Panc1 (cell line): ENCODE data around the gene TMEM138. TPM values are rescaled to one million over a fixed set of nuclear protein-coding genes. Genes with fewer than 3 reads are reported as not detected.
A peak's percentile ranks its signal among the peaks of the same experiment; 100 is the strongest.

Source experiments
- ATAC-seq: fragments of 200-7000 bp; cut with Tn5 transposase; 2 replicates; pipeline ENCODE4 v1.9.1; 2020; ENCODE audit warnings: mild to moderate bottlenecking, moderate library complexity
- BruUV-seq: library from RNA; stranded (reverse); fragments of 400-500 nt; replicated peaks from 2 replicates; lab custom pipeline; 2021; lab: Mats Ljungman, UMichigan
- CTCF ChIA-PET: fragments of 300-600 bp; sonication (Branson Sonifier 250); formaldehyde crosslinking; loops from one replicate; lab custom pipeline; 2022; ENCODE audit warnings: antibody characterized with exemption; lab: Charles Lee
- POLR2A ChIA-PET: fragments of 300-600 bp; sonication (Branson Sonifier 250); formaldehyde crosslinking; loops from one replicate; lab custom pipeline; 2022; ENCODE audit warnings: antibody characterized with exemption; lab: Charles Lee
- DNase-seq: peaks from one replicate; pipeline ENCODE4 v3.0.0-alpha.2; 2010; ENCODE audit warnings: low read depth, low spot score
- H3K27ac ChIP-seq: 2 replicates; pipeline ENCODE4 v1.5.1; 2011; ENCODE audit warnings: mild to moderate bottlenecking, low read length, inconsistent platforms
- H3K27me3 ChIP-seq: fragments of 200-500 bp; sonication (Bioruptor generic); 2 replicates; pipeline ENCODE4 v1.6.0; 2014; ENCODE audit warnings: low read length, inconsistent platforms; ENCODE audit not compliant: control insufficient read depth, insufficient read depth
- H3K36me3 ChIP-seq: fragments of 200-500 bp; sonication (Bioruptor generic); 2 replicates; pipeline ENCODE4 v1.5.1; 2014; ENCODE audit warnings: inconsistent platforms, mild to moderate bottlenecking, low read length, moderate library complexity; ENCODE audit not compliant: control insufficient read depth, insufficient read depth
- H3K4me1 ChIP-seq: 2 replicates; pipeline ENCODE4 v1.5.1; 2011; ENCODE audit warnings: inconsistent platforms, mild to moderate bottlenecking, low read length, moderate library complexity; ENCODE audit not compliant: control insufficient read depth, insufficient read depth
- H3K4me3 ChIP-seq, 2 experiments: 2 replicates each; pipeline ENCODE4 v1.5.1; 2011 to 2012; ENCODE audit warnings: low read depth in 2 of 2, low read length in 2 of 2, mild to moderate bottlenecking in 2 of 2, inconsistent platforms in 1 of 2, moderate library complexity in 1 of 2
- H3K9me3 ChIP-seq: fragments of 200-500 bp; sonication (Bioruptor generic); 2 replicates; pipeline ENCODE4 v1.5.1; 2014; ENCODE audit warnings: low read depth, mild to moderate bottlenecking, inconsistent platforms, low read length, moderate library complexity; ENCODE audit not compliant: control insufficient read depth, insufficient read depth
- CTCF ChIP-seq: fragments of 450-650 bp; IDR thresholded peaks from 2 replicates; pipeline ENCODE4 v1.5.1; 2017; ENCODE audit warnings: mild to moderate bottlenecking
- POLR2AphosphoS5 ChIP-seq: IDR thresholded peaks from 2 replicates; pipeline ENCODE4 v1.6.1; 2012; ENCODE audit warnings: mild to moderate bottlenecking, low read depth, low read length, moderate library complexity
- REST ChIP-seq, 2 experiments: IDR thresholded peaks; 2 replicates each; pipeline ENCODE4 v1.6.1; 2011 to 2012; ENCODE audit warnings: low read depth in 2 of 2, control low read depth in 1 of 2, low read length in 1 of 2, mild to moderate bottlenecking in 1 of 2, moderate library complexity in 1 of 2; ENCODE audit not compliant: insufficient read depth in 1 of 2
- SIN3A ChIP-seq: IDR thresholded peaks from 2 replicates; pipeline ENCODE4 v1.6.1; 2012; ENCODE audit warnings: low read depth, mild to moderate bottlenecking, low read length, moderate library complexity, borderline replicate concordance; ENCODE audit not compliant: insufficient read depth
- TCF7L2 ChIP-seq: IDR thresholded peaks from 2 replicates; pipeline ENCODE4 v1.6.1; 2011; ENCODE audit warnings: mild to moderate bottlenecking, low read depth, low read length, inconsistent platforms
- in situ Hi-C: cut with HindIII; loops from 2 replicates; pipeline ENCODE4 v1.10.0; 2016; ENCODE audit warnings: low sequenced_read_pairs, low pct_unique_long_range_greater_than_20kb
- intact Hi-C: fragments of 100-400 bp; cut with micrococcal nuclease; formaldehyde crosslinking; loops from one replicate; pipeline ENCODE4 v1.10.0; 2022; ENCODE audit not compliant: unreplicated experiment
- total RNA-seq: library from RNA; stranded (reverse); gene quantifications from one replicate; pipeline ENCODE4 v1.2.1, GENCODE V29; 2021; ENCODE audit not compliant: unreplicated experiment

The TMEM138 gene
- total RNA-seq, 1 experiment from 2014 or later: 86.6 TPM

- CTCF ChIA-PET: interaction anchor here (1.2 kb wide), 1 partner anchor 15 kb away, joined by 4 read pairs; no protein-coding TSS in a partner anchor
- peaks cover 22% of the 10 kb centered on the region for H3K36me3 ChIP-seq
- ATAC-seq: peak; percentile 62
Measured at GRCh38 chr11:61370349-61371005, 8.3 kb downstream of the TMEM138 start.

GRCh38 chr11:61372659-61373420 lies 10.7 kb downstream of the TMEM138 start:
- in situ Hi-C loops (no loop called here), intact Hi-C loops (no loop called here)
- H3K27ac ChIP-seq: no peak overlapping the region
- ATAC-seq (no peak), DNase-seq (no peak)
- no peak overlapping the region for H3K4me3 ChIP-seq
- no TSS peak for BruUV-seq
- H3K36me3 ChIP-seq: peaks cover 6% of the 10 kb centered on the region
- H3K9me3 ChIP-seq: peaks cover 7% of the 10 kb centered on the region; the same call in 1 of the 2 replicates
- CTCF ChIA-PET: interaction anchor here (0.6 to 0.7 kb wide), 2 partner anchors 53 to 410 kb away, joined by 3 read pairs; no protein-coding TSS in a partner anchor
- POLR2A ChIA-PET: interaction anchor here (0.6 to 0.7 kb wide), 2 partner anchors 10 to 485 kb away, joined by 5 to 7 read pairs; no protein-coding TSS in a partner anchor
- no peaks in the 10 kb centered on the region for H3K4me1 ChIP-seq
- TF ChIP-seq REST (IDR thresholded peaks at IDR 0.05; ENCODE audit: insufficient read depth in 1 of 2, low read depth in 2 of 2, low read length in 1 of 2): no peak
- no peak for TF ChIP-seq TCF7L2
- no peak for TF ChIP-seq SIN3A
- no peak for TF ChIP-seq POLR2AphosphoS5
- no peak for TF ChIP-seq CTCF
- H3K27me3 ChIP-seq: no peaks in the 10 kb centered on the region

More at GRCh38 chr11:61370349-61371005, 8.3 kb downstream of the TMEM138 start:
- no TSS peak for BruUV-seq
- POLR2A ChIA-PET: interaction anchor here (1.5 kb wide), 1 partner anchor 9 kb away, joined by 9 read pairs; the partner anchor contains the start of genes CYB561A3 and TMEM138
- Histone ChIP-seq H3K4me3 (no peak overlapping the region), H3K9me3 (peaks cover 7% of the 10 kb centered on the region; the same call in 1 of the 2 replicates), H3K27ac (no peak overlapping the region), H3K4me1 (no peaks in the 10 kb centered on the region), H3K27me3 (no peaks in the 10 kb centered on the region)
- TF ChIP-seq POLR2AphosphoS5 (peak; percentile 24; the same call in 1 of the 2 replicates), REST (IDR thresholded peaks at IDR 0.05; ENCODE audit: insufficient read depth in 1 of 2, low read depth in 2 of 2, low read length in 1 of 2) (no peak)
- intact Hi-C loops (no loop called here), in situ Hi-C loops (no loop called here)
- DNase-seq: no peak
